ENCODE results near the gene RAB3A. TPM values are rescaled to one million over a fixed set of nuclear protein-coding genes. Genes with fewer than 3 reads are reported as not detected.
A peak's percentile ranks its signal among the peaks of the same experiment; 100 is the strongest.

The RAB3A gene
- total and polyA plus RNA-seq, 9 of the 15 experiments (the other 6 are each of a cell fraction or from before 2014, with no cell fraction given): 0.17 to 5.1 (median 0.90) TPM; not detected in 1

DNA sequence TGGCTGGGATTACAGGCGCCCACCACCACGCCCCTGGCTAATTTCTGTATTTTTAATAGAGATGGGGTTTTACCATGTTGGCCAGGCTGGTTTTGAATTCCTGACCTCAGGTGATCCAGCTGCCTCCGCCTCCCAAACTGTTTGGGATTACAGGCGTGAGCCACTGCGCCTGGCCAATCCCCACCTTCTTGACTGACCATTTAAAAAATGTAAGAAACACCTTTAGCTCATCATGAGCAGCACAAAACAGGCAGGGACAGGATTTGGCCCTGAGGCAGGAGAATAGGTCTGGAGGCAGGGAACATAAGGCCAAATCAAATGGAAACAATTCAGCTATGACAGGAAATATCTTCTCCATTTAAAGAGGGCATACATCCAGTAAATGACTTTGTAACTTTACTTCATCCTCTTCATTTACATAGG is 12.2 kb downstream of the RAB3A start:
- Histone ChIP-seq H3K79me2 (ENCODE audit: control insufficient read depth, insufficient read depth, low read length) (peaks cover 18% of the 10 kb centered on the region), H3K9me3 (replicated peaks; ENCODE audit: control insufficient read depth, insufficient read depth, low read depth, low read length) (no peaks in the 10 kb centered on the region), H3K4me1 (replicated peaks in 1 of 2; ENCODE audit: control insufficient read depth in 2 of 2, insufficient read depth in 2 of 2, low read length in 2 of 2) (peaks cover 17 to 49% of the 10 kb centered on the region in 2 experiments; a peak in 4 of 5 replicates), H3K4me2 (ENCODE audit: insufficient read depth, low read length) (peak overlapping the region; percentile 81), H4K20me1 (replicated peaks; ENCODE audit: control insufficient read depth, insufficient read depth, low read length) (peaks cover 6% of the 10 kb centered on the region; the same call in 1 of the 2 replicates), H3K9ac (ENCODE audit: insufficient read depth in 1 of 2, low read depth in 2 of 2, low read length in 2 of 2) (peak overlapping the region; percentile 17 to 58; a peak in 3 of 4 replicates), H3K36me3 (ENCODE audit: control insufficient read depth, insufficient read depth, low read length) (peaks cover 16% of the 10 kb centered on the region; the same call in 2 of the 3 replicates), H3K27me3 (ENCODE audit: control insufficient read depth in 2 of 2, insufficient read depth in 2 of 2, low read length in 2 of 2) (no peaks in the 10 kb centered on the region), H2AFZ (ENCODE audit: low read depth, low read length) (peak overlapping the region; percentile 88), H3K27ac (ENCODE audit: extremely low read depth, low read depth, low read length) (peak overlapping the region; percentile 67), H3K4me3 (peak overlapping the region; percentile 48), H3K9me1 (ENCODE audit: control insufficient read depth, insufficient read depth, low read length) (no peaks in the 10 kb centered on the region)
- ATAC-seq: no peak
- POLR2A ChIA-PET: interaction anchor here (0.8 to 1.8 kb wide), 12 partner anchors 9 to 227 kb away, joined by 3 to 10 read pairs (median 4); partner anchors contain the start of genes JUND and SSBP4
- CTCF ChIA-PET (ENCODE audit: low intra/inter-chr PET ratio): interaction anchor here (1.0 to 1.3 kb wide), 2 partner anchors 60 to 79 kb away, joined by 3 to 5 read pairs; no protein-coding TSS in a partner anchor
- no peak for FAIRE-seq
- in situ Hi-C loops (cut with MboI): no loop called here
- DNase-seq (ENCODE audit: extremely low read depth in 1 of 4, low spot score in 3 of 4): no peak
- TF ChIP-seq SMC3 (conservative IDR thresholded peaks at IDR 0.05; ENCODE audit: insufficient read depth, low read depth, low read length): no peak
- TF ChIP-seq SOX6 (IDR thresholded peaks at IDR 0.05): no peak
- TF ChIP-seq KAT2B (IDR thresholded peaks at IDR 0.05; ENCODE audit: low read depth, low read length): no peak
- 0 out of 2 replicates have a peak, but pooled peaks have one; percentile 32 for TF ChIP-seq SP1 (CRISPR knock-in tag; IDR thresholded peaks at IDR 0.05)
- TF ChIP-seq CCNT2 (IDR thresholded peaks at IDR 0.05; ENCODE audit: borderline replicate concordance, extremely low read depth, insufficient read length, low read depth, low read length): no peak
- TF ChIP-seq FOXK2 (conservative IDR thresholded peaks at IDR 0.05 in 1 of 2, IDR thresholded peaks at IDR 0.05 in 1 of 2; ENCODE audit: low read depth in 2 of 2): 0 out of 4 replicates have a peak, but pooled peaks of 1 of the 2 experiments have one; percentile 12
- TF ChIP-seq HOXB6 (CRISPR knock-in tag; IDR thresholded peaks at IDR 0.05; ENCODE audit: borderline replicate concordance): no peak
- TF ChIP-seq JUNB (CRISPR knock-in tag; conservative IDR thresholded peaks at IDR 0.05): no peak
- TF ChIP-seq ZNF586 (CRISPR knock-in tag; conservative IDR thresholded peaks at IDR 0.05): no peak
- TF ChIP-seq, protein P1, sequence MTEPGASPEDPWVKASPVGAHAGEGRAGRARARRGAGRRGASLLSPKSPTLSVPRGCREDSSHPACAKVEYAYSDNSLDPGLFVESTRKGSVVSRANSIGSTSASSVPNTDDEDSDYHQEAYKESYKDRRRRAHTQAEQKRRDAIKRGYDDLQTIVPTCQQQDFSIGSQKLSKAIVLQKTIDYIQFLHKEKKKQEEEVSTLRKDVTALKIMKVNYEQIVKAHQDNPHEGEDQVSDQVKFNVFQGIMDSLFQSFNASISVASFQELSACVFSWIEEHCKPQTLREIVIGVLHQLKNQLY (CRISPR knock-in tag; conservative IDR thresholded peaks at IDR 0.05): 0 out of 4 replicates have a peak, but pooled peaks of 1 of the 2 experiments have one; percentile 34
- no peak for TF ChIP-seq SAFB (IDR thresholded peaks at IDR 0.05; ENCODE audit: borderline replicate concordance, low read depth, low read length)
- TF ChIP-seq NFRKB (IDR thresholded peaks at IDR 0.05; ENCODE audit: low read depth): no peak
- WGBS (ENCODE audit: insufficient coverage, low coverage, missing lambda C conversion rate): 65% methylated on average over 5 of the region's 5 CpGs
- intact Hi-C loops (cut with micrococcal nuclease): loop anchor here (1.0 kb wide), 1 partner anchor 132 kb away; the partner anchor contains the start of gene LSM4
- no TSS peak for BruUV-seq (replicated peaks)
